ENCODE results near the gene NOC3L.

The NOC3L gene

GRCh38 chr10:94288361-94289101, 74.2 kb downstream of the NOC3L start:
- Histone ChIP-seq H3K4me3 (ENCODE audit: low read depth, low read length) (no peak overlapping the region), H3K27ac (ENCODE audit: extremely low read depth, low read depth, low read length) (no peak overlapping the region), H3K36me3 (ENCODE audit: control insufficient read depth in 2 of 2, insufficient read depth in 1 of 2, low read length in 2 of 2) (no peaks in the 10 kb centered on the region; a peak in 1 of 3 replicates), H3K4me1 (ENCODE audit: control insufficient read depth, insufficient read depth, low read length) (no peaks in the 10 kb centered on the region), H3K9me3 (ENCODE audit: control insufficient read depth, insufficient read depth, low read depth, low read length) (no peaks in the 10 kb centered on the region)
- ChIA-PET POLR2A (no interaction called here), CTCF (interaction anchor here (0.6 to 1.9 kb wide), 5 partner anchors 9 to 156 kb away, joined by 3 to 10 read pairs (median 3); no protein-coding TSS in a partner anchor)
- TF ChIP-seq ZNF677 (tag by site-specific recombination; IDR thresholded peaks at IDR 0.05) (no peak), WT1 (tag by site-specific recombination; IDR thresholded peaks at IDR 0.05) (no peak), ZFP69B (tag by site-specific recombination; IDR thresholded peaks at IDR 0.05) (no peak), ZNF221 (tag by site-specific recombination; IDR thresholded peaks at IDR 0.05; ENCODE audit: borderline replicate concordance) (no peak), GFI1B (tag by site-specific recombination; IDR thresholded peaks at IDR 0.05) (no peak), ZNF626 (tag by site-specific recombination; IDR thresholded peaks at IDR 0.05) (no peak), PBX3 (CRISPR knock-in tag; IDR thresholded peaks at IDR 0.05) (no peak), ZNF433 (tag by site-specific recombination; IDR thresholded peaks at IDR 0.05; ENCODE audit: low read depth) (no peak), ZEB2 (tag by site-specific recombination; IDR thresholded peaks at IDR 0.05) (no peak), ZNF639 (tag by site-specific recombination; IDR thresholded peaks at IDR 0.05) (no peak), ZNF223 (tag by site-specific recombination; IDR thresholded peaks at IDR 0.05) (no peak), ZNF398 (tag by site-specific recombination; IDR thresholded peaks at IDR 0.05) (no peak), REPIN1 (tag by site-specific recombination; IDR thresholded peaks at IDR 0.05; ENCODE audit: low read depth) (no peak), GLI2 (tag by site-specific recombination; IDR thresholded peaks at IDR 0.05; ENCODE audit: borderline replicate concordance, low read depth) (no peak), SALL2 (tag by site-specific recombination; IDR thresholded peaks at IDR 0.05; ENCODE audit: borderline replicate concordance) (no peak), ZNF266 (tag by site-specific recombination; IDR thresholded peaks at IDR 0.05; ENCODE audit: low read depth) (no peak), YY1 (tag by site-specific recombination; IDR thresholded peaks at IDR 0.05) (no peak), ZNF473 (tag by site-specific recombination; IDR thresholded peaks at IDR 0.05) (no peak), IKZF3 (tag by site-specific recombination; IDR thresholded peaks at IDR 0.05) (no peak), ZNF169 (tag by site-specific recombination; IDR thresholded peaks at IDR 0.05) (no peak)

- ChIA-PET CTCF (interaction anchor here (0.6 to 1.4 kb wide), 4 partner anchors 8 to 371 kb away, joined by 3 to 9 read pairs (median 4); no protein-coding TSS in a partner anchor), POLR2A (no interaction called here)
- no peak overlapping the region for H3K4me3 ChIP-seq (ENCODE audit: low read depth, low read length)
- H3K4me1 ChIP-seq (ENCODE audit: control insufficient read depth, insufficient read depth, low read length), result no peaks in the 10 kb centered on the region
- H3K27ac ChIP-seq (ENCODE audit: extremely low read depth, low read depth, low read length), result no peak overlapping the region
- no peaks in the 10 kb centered on the region for H3K9me3 ChIP-seq (ENCODE audit: control insufficient read depth, insufficient read depth, low read depth, low read length)
- no peaks in the 10 kb centered on the region; a peak in 1 of 3 replicates for H3K36me3 ChIP-seq (ENCODE audit: control insufficient read depth in 2 of 2, insufficient read depth in 1 of 2, low read length in 2 of 2)
- TF ChIP-seq ZNF37A (tag by site-specific recombination; IDR thresholded peaks at IDR 0.05), result no peak
- TF ChIP-seq ZNF132 (tag by site-specific recombination; IDR thresholded peaks at IDR 0.05; ENCODE audit: borderline replicate concordance), result no peak
- no peak for TF ChIP-seq ZNF830 (tag by site-specific recombination; IDR thresholded peaks at IDR 0.05; ENCODE audit: low read depth)
- no peak for TF ChIP-seq ZNF704 (tag by site-specific recombination; IDR thresholded peaks at IDR 0.05)
- no peak for TF ChIP-seq OSR2 (tag by site-specific recombination; IDR thresholded peaks at IDR 0.05)
- TF ChIP-seq ZNF558 (tag by site-specific recombination; IDR thresholded peaks at IDR 0.05), result no peak
- no peak for TF ChIP-seq KLF17 (tag by site-specific recombination; IDR thresholded peaks at IDR 0.05)
- no peak for TF ChIP-seq KLF9 (tag by site-specific recombination; IDR thresholded peaks at IDR 0.05; ENCODE audit: low read depth)
- no peak for TF ChIP-seq ZNF639 (tag by site-specific recombination; IDR thresholded peaks at IDR 0.05)
Measured at GRCh38 chr10:94287336-94287735, 75.4 kb downstream of the NOC3L start.

Measured in HEK293 (cell line).